ENCODE results near the gene EDNRA.

EDNRA gene

GRCh38 chr4:147539959-147540358, 59.1 kb downstream of the EDNRA start:
- DNase-seq (ENCODE audit: low read depth in 2 of 2, low spot score in 1 of 2): no peak

- DNase-seq (ENCODE audit: low read depth in 2 of 2, low spot score in 1 of 2): no peak
Observed at GRCh38 chr4:147542229-147542990, 61.5 kb downstream of the EDNRA start.

- DNase-seq (ENCODE audit: low read depth in 2 of 2, low spot score in 1 of 2): no peak
Observed at GRCh38 chr4:147543034-147543433, 62.1 kb downstream of the EDNRA start.

GRCh38 chr4:147546349-147546748, 65.5 kb downstream of the EDNRA start:
- DNase-seq (ENCODE audit: low read depth in 2 of 2, low spot score in 1 of 2): no peak

GRCh38 chr4:147547314-147548056, 66.6 kb downstream of the EDNRA start:
- DNase-seq (ENCODE audit: low read depth in 2 of 2, low spot score in 1 of 2): no peak

DNA sequence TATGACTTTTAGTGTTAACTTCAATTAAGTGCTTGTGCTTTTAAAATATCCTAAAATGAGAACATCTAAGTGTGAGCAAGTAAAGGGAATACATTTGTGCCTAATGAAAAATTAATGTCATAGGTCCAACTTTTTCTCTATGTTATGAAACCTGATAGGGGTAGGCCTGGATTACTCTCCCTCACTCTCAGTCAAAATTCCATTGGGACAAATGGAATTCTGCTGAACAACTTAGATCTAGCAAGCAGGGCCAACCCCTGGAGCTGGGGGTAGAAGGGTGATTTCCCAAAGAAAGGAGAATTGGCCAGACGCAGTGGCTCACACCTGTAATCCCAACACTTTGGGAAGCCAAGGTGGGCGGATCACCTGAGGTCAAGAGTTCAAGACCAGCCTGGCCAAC, 67.4 kb downstream of the EDNRA start:
- DNase-seq (ENCODE audit: low read depth in 2 of 2, low spot score in 1 of 2): no peak

GRCh38 chr4:147550626-147551246, 69.8 kb downstream of the EDNRA start:
- DNase-seq (ENCODE audit: low read depth in 2 of 2, low spot score in 1 of 2): no peak

GRCh38 chr4:147560625-147561024, 79.7 kb downstream of the EDNRA start:
- DNase-seq (ENCODE audit: low read depth in 2 of 2, low spot score in 1 of 2): no peak

DNA sequence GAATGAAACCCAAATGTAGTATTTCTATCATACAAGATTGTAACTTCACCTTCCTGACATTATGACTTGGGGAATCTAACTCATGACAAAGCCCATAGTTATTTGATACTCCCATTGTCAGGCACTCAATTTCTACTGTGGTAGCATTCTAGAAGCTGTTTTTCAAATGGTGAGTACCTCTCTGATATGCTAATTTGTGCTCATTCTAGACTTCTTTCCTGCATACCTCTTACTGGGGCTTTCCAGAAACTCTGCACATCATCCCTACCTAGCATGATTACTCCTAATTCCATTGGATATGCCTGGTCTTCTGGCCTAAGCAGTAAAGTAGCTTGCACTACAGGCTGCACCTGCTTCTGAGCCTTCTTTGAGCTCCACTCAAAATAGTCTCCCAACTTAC, 85.9 kb downstream of the EDNRA start:
- DNase-seq (ENCODE audit: low read depth in 2 of 2, low spot score in 1 of 2): no peak

DNA sequence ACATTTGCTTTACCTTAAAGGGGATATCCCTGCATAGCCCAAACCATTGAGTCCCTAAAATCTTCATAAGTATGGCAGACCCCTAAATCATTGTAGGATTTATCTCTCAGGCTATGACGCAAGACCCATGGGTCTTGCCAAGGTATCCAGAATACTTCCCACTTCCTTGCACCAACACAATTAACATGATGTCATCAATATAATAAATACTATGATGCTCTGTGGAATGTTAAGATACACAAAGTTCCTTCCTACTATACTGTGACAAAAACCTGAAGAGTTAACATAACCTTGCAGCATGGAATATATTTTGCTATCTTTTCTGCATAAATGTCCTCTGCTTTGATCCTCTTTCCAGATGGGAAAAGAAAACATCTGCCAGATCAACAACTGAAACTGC, 86.4 kb downstream of the EDNRA start:
- no peak for DNase-seq (ENCODE audit: low read depth in 2 of 2, low spot score in 1 of 2)

GRCh38 chr4:147570616-147571015, 89.7 kb downstream of the EDNRA start:
- no peak for DNase-seq (ENCODE audit: low read depth in 2 of 2, low spot score in 1 of 2)

- no peak for DNase-seq (ENCODE audit: low read depth in 2 of 2, low spot score in 1 of 2)
Observed at GRCh38 chr4:147571036-147571770, 90.3 kb downstream of the EDNRA start.

- no peak for DNase-seq (ENCODE audit: low read depth in 2 of 2, low spot score in 1 of 2)
Observed at GRCh38 chr4:147576084-147576483, 95.2 kb downstream of the EDNRA start.

DNA sequence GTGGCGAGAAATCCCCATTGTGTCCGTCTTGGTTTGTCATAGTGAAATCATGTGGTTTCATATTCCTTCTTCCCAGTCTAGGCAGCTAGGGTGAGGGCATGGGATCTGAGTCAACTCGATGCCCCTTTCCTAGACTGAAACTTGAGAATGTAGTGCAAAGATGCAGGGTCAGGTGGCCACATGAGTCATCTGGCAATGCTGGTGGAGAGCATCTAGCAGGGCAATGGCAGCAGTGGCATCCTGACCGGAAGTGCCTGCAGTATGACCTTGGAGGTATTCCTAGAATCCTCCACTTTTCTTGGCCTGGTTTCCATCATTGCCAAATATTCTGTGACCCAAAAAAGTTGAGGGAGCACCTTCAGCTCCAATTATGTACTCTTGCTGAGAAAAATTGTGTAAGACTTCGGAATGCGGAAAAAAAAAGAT, 97.2 kb downstream of the EDNRA start:
- no peak for DNase-seq (ENCODE audit: low read depth in 2 of 2, low spot score in 1 of 2)

DNA sequence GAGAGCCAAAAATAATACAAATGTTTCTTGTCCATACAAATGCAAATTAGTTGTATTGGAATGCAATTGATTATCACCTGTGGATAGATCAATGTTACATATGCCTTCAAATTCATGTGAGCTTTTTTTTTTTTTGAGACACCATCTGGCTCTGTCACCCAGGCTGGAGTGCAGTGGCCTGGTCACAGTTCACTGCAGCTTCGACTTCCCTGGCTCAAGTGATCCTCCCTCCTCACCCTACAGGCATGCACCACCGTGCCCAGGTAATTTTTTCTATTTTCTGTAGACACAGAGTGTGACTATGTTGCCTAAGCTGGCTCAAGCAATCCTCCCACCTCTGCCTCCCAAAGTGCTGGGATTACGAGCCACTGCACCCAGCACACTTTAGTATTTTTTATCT, 97.7 kb downstream of the EDNRA start:
- DNase-seq (ENCODE audit: low read depth in 2 of 2, low spot score in 1 of 2): no peak

DNA sequence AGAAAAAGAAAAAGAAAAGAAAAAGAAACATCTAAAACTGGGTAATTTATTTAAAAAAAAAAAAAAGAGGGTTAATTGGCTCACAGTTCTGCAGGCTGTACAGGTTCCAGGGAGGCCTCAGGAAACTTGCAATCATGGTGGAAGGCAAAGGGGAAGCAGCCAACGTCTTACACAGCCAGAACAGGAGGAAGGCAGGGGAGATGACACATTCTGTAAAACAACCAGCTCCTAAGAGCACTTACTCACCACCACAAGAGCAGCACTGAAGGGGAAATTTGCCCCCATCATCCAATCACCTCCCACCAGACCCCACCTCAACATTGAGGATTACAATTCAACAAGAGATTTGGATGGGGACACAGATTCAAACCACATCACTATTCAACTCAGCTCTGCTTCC, 99.5 kb downstream of the EDNRA start:
- no peak for DNase-seq (ENCODE audit: low read depth in 2 of 2, low spot score in 1 of 2)

- no peak for DNase-seq (ENCODE audit: low read depth in 2 of 2, low spot score in 1 of 2)
Observed at GRCh38 chr4:147581606-147582350, 100.9 kb downstream of the EDNRA start.

DNA sequence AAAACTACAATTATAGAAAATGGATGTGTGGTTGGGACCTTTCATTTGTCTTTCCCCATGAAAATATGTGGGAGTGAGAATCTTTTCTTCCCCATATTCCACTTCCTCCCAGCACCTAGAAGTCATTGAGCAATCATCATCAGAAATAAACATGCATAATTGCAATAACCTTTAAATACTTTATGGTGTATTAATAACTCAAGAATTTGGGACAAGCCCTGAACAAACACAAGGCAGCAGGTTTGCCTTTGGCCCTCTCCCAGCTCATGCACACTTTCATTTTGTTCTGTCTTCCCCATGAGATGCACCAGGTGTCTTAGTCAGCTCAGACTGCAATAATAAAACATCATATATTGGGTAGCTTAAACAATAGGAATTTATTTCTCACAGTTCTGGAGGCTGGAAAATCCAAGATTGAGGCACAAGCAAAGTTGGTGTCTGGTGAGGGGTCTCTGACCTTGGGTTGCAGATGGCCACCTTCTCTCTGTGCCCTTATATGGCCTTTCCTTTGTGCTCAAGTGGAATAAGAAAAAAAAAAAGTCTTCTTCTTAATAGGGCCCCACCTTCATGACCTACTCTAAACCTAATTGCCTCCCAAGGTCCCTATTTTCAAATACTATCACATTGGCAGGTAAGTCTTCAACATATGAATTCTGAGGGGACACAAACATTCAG, 101.6 kb downstream of the EDNRA start:
- no peak for DNase-seq (ENCODE audit: low read depth in 2 of 2, low spot score in 1 of 2)

DNA sequence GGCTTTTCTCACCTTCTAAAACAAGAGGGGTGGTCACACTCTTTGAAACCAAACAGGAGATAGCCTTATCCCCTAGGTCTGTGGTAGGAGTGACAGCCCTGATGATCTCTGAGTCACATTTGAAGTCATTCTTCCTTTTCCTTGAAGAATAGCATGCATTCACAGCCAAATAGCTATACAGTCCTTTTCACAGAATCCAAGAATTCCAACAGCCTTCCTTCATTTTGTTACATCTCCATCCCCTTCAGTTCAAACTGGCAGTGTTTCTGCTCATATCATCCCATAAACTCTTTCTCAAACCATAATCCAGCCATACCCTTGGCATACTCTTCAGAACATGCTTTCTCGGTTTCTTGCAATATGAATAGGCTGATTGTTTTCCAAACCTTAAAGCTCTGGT, 103.0 kb downstream of the EDNRA start:
- no peak for DNase-seq (ENCODE audit: low read depth in 2 of 2, low spot score in 1 of 2)

GRCh38 chr4:147586032-147586431, 105.1 kb downstream of the EDNRA start:
- DNase-seq (ENCODE audit: low read depth in 2 of 2, low spot score in 1 of 2): no peak
